Hematopoietic multipotent progenitor cell (in vitro differentiated cells): ENCODE results near the gene TSHZ2. TPM values are rescaled to one million over a fixed set of nuclear protein-coding genes. Genes with fewer than 3 reads are reported as not detected.
A peak's percentile ranks its signal among the peaks of the same experiment; 100 is the strongest.
"Not testable (repeated sequence)": the region's sequence is repeated elsewhere in the genome, so short reads cannot be mapped to it uniquely, and the experiment has no call there.

Source experiments
- DNase-seq, 3 donors: peaks; one replicate each; pipeline ENCODE4 v3.0.0-alpha.2; 2011 to 2015; ENCODE audit warnings: low read depth in 2 of 3, low spot score in 2 of 3
- total RNA-seq: library from RNA; depleted of rRNA; stranded (reverse); fragments of >200 nt; gene quantifications from one replicate; pipeline ENCODE4 v1.2.3, GENCODE V29; 2012

The TSHZ2 gene
- total RNA-seq, 1 donor: under 0.01 TPM

DNA sequence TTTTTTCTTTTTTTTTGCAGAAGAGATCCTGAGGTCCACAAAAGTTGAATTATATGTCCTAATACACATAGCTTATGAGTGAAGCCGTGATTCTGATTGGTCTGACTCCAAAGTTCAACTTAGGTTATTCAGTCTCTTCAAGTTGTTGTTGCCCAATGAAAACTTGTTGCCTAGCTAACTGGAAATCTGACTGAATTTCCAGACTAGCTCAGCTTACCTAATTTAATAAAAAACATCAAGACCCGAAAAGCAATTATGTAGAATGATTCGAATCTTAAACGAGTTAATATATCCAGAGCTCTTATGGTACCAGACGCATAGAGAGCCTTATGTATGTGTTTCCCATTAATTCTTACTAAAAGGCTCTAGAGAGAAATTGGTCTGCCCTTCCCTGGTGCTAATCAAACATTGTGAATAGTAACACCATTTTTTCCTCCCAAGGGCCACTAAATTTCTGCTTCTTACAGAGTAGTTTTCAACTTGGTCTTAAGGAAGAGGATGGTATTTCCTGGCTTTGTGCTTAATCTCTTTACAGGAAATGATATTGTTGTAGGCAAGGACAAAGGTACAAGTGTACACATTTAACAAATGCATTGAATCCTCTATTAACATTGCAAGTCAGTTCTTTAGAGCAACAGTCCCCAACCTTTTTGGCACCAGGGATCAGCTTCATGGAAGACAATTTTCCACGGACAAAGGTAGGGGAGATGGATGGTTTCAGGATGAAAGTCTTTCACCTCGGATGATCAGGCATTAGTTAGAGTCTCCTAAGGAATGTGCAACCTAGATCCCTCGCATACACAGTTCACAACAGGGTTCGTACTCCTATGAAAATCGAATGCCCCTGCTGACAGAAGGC is 107.9 kb downstream of the TSHZ2 start:
- no peak for DNase-seq

DNA sequence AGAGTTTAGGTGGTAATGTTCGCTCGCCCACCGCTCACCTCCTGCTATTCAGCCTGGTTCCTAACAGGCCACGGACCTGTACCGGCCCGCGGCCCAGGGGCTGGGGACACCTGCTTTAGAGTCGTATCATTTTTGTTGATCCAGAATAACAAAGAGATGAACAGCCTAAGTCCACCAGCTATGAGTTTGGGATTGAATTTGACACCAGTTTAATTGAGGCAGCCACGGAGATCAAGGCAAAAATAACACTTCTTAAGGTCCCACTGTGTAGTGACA is 108.5 kb downstream of the TSHZ2 start:
- DNase-seq: no peak

DNA sequence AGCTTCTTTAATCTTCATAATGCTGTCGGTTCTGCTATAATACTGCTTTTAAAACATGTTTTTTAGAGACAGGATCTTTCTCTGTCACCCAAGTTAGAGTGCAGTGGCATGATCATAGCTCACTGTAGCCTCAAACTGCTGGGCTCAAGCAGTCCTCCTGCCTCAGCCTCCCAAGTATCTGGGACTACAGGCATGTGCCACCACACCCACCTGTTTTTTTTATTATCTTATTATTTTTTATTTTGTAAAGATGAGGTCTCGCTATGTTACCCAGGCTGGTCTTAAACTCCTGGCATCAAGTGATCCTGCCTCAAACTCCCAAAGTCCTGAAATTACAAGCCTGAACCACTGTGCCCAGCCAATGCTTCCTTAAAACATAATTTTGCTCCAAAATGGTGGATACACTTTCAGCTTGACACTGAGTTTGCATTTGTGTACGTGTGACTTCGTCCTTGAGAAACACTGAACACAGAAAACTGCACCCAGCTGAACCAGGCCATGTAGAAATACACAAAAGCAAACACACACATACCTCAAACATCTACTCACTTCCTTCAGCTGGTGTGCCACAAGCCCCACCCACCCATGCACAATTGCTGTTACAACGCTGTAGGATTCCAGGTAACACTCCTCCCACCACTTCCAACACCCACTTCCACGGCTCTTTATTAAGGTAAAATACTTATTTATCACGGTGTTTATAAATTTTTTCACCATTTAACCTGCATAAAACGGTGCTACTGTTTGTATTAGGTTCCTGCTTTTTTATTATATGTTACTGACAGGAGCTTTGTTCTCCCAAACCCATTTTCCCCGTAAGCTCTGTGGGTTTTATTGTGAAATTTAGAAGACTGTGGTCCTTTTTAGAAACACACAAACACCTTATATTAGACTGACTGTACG is 109.1 kb downstream of the TSHZ2 start:
- no peak for DNase-seq

DNA sequence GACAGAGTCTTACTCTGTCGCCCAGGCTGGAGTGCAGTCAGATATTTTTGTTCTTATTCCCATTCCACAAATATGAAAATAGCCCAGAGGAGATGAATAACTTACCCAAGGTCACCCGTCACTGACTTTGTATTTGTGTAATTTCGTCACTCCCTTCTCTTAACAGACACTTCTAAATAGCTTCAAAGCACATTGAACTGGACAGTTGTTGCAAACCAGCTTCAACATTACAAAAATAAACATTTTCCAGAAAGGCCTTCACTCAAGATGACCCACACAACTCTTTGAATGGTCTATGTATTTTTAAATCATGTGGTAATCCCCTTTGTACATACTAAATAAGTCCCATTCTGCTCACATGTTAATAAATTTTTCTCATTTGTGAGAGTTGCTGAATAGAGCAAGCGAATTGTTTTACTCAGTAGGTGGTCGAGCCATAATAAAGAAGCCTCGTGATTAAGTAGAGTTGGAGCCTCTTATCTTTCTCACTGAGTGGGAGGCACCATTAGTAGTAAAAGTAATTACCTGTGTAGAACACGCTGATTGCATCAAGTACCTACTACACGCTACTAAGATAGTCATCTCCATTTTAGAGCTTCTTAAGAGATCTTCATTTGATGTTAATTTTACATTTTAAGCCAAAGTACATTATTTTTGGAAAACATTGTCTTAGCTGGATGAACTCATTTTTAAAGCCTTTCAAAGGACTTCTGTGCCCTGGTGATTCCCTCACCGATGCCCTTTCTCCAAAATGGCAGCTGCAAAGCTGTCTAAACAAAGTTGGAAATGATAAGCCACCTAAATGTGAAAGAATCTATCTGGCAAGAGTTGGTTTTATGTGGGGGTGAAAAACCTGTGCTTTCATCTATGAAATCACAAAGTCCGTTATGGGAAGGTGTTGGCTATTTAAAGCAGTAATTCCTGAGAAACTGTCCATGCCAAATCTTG is 110.0 kb downstream of the TSHZ2 start:
- no peak for DNase-seq

DNA sequence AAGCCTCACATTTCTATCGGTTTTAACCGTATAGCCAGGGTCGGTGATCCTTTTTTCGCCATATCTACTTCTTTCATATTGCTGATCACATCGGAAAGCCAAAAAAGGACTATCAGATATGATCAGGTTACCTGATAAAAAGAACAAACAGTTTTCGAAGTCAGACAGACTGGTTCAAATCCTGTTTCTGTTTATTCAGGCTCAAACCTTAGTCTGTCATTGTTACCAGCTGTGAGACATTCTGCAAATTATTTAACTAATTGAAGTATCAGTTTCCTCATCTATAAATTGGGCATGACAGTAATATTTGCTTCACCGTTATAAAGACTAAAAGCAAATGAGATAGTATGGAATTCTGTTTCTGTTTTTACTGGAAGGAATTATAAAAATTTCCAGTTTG is 111.3 kb downstream of the TSHZ2 start:
- no peak for DNase-seq

DNA sequence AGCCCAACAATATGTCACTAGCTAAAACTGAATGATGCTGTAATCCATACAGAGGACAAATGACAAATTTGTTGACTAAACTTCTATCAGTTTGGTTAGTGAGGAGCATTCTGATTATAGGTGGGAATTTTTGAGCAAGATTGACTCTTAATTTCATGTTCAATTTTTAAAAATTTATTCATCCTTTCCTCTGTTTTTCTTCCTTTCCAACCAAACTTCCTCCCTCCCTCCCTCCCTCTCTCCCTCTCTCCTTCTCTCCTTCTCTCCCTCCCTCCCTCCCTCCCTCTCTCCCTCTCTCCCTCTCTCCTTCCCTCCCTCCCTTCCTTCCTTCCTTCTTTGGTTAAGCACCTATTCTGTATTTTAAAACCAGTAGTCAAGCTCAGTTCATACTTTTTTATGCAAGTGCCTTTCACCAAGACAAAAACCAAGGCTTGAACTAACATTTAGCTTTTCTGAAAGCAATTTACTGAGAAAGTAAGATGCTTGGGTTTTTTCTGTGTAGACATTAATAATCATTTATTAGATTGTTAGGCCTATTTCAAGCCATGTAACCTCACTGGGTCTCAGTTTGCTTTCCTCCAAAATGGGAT is 112.3 kb downstream of the TSHZ2 start:
- no peak for DNase-seq

DNA sequence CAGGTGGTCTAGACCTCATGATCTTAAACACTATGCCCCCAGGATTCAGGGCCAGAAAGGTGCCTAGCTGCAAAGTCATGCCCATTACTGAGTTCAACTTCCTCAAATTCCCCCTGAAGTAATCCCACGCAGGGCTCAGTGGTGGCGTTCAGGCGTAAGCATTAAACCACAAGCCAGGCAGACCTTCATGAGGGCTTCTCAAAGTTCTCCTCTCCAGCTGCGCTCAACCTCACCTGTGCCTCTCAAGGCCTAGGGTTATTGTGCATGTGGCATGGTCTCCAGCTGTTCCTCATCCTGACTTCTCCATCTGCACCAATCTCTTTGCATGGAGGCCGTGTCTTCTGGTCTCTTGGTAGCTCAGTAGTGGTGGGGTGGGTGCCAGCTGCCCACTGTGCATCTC is 113.6 kb downstream of the TSHZ2 start:
- peak in 2 of 3 donors; percentile 0 to 5 for DNase-seq

DNA sequence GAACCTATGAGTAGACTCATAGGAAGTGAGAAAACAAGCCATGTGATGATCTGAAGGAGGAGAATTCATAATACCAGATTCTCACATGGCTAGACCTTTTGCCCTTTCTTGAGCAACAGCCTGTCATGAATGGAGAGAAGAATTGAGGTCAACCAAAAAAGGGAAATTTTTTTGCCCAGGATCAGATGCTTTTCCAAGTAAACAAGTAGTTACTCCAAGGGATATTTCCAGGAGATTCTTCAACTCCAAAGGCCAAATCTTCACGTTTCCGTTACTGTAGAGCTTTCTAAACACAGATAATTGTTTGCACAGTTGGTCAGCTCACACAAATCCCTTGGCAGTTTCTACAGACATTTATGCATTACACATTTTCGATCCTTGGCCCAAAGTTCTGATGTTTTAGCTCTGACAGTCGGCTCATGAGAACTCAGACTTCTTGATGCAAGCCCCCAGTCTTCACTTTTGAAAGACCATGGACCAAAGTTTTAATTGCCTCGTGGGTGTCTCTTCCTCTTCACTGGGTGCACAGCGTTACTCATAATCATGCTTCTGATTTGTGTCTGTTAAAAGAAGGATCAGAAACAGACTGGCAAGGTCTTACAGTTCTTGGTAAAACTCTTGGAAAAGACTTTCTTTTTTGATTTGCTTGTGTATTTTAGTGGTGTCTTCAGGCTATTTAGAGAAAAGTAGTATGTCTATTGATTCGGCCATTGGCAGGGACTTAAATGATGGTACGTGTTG is 115.0 kb downstream of the TSHZ2 start:
- no peak for DNase-seq

DNA sequence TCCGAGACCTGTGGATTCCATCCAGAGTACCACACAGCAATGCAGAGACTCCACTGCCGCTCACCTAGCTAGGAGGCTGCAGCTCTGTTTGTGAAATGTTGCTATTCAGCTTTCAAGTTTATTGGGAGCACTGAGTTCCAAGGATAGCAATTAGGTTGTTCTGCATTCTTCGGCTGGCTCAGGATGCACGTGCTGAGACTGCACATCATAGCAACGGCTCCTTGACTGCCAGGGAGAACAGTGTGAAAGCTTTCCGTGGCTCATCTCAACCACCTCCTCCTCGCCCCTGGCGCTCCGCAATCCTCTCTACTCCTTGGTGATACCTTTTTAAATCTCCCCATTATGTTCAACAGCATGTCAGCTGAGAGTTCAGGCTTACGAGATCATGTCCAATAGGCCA is 116.6 kb downstream of the TSHZ2 start:
- no peak for DNase-seq

DNA sequence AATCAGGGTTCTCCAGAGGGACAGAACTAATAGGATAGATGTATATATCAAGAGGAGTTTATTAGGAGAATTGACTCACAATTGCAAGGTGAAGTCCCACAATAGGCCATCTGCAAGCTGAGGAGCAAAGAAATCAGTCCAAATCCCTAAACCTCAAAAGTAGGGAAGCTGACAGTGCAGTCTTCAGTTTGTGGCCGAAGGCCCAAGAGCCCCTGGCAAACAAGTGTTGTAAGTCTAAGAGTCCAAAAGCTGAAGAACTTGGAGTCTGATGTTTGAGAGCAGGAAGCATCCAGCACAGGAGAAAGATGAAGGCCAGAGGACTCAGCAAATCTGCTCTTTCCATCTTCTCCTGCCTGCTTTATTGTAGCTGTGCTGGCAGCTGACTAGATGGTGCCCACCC is 117.7 kb downstream of the TSHZ2 start:
- DNase-seq: not testable (repeated sequence)

DNA sequence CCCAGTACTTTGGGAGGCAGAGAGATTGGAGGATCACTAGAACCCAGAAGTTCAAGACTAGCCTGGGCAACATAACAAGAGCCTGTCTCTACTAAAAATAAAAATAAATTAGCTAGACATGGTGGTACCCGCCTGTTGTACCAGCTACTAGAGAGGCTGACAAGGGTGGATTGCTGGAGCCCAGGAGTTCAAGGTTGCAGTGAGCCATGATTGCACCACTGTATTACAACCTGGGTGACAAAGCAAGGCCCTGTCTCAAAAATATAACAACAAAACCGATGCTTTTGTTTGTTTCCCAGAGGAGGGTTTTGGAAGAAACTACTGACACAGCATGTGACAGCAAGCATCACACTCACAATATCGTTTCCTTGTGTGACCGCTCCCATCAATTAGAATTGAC is 119.6 kb downstream of the TSHZ2 start:
- no peak for DNase-seq

DNA sequence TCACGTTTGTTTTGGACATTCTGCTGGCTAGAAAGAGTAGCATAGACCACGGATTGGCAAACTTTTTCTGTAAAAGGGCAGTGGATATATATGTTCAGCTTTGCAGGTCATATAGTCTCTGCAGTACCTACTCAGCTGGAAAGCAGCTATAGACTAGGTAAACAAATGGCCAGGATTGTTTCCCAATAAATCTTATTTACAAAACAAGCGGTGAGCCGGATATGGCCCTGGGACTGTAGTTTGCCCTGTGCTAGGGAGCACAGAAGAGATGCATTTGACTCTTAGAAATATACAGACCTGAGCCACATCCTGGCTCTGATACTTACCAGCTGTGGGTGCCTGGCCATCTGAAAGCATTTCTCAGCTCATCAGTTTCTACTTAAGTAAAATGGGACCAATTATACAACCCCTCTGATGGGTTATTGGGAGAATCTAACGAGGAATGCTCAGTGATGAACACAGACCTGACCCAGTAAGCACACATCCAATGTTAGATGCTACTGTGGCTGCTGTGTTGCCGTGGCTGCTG is 120.7 kb downstream of the TSHZ2 start:
- DNase-seq: no peak

DNA sequence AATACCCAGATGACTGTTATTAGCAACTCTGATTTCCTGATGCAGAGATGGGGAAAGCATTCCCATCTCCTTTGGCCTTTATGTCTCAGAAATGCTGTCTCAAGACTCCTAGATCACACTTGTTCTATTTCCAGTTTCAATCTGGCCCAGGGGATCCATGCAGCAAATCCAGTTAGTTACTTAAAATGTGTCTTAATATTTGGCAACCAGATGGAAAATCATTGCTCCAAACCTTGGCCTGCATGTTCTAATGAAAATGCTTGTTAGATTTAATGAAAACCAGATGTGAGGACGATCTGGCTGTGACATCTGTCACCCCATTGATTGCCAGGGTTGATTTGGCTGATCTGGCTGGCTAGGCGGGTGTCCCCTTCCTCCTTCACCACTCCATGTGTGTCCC is 125.2 kb downstream of the TSHZ2 start:
- no peak for DNase-seq

DNA sequence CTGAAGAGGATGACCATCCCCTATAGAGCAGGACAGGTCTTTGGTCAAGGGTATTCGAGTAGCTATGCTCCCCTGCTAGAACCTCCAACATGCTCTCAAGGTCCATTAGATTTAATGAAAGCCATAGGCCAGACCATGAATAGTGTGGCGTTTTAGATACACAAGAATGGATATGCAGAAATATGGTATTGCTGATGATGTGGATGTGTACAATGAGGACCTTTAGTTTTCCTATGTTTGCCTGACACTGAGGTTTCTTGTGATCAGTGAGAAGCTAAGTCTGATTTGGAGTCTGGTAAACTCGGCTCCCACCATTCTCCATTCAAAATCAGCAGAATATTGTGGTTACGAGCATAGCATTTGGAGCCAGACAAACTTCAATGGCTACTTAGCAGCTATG is 125.6 kb downstream of the TSHZ2 start:
- no peak for DNase-seq

DNA sequence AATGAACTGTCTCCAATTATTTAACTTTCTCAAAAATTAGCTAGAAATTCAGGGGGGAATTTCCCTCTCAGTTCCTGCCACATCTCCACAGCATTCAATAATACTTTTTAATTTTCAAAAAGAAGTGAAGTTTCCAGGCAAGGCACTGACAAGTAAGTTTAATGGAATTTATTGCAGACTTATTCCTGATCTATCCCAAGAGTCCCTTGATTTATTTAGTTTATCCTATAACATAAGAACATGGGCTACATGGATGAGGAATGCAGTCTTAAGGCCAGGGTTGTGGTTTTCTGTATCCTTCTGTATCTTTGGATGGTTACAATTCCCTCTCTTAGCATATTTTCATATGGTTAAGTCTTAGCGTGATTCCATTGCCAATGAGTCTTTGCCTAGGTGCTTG is 126.5 kb downstream of the TSHZ2 start:
- DNase-seq: no peak

DNA sequence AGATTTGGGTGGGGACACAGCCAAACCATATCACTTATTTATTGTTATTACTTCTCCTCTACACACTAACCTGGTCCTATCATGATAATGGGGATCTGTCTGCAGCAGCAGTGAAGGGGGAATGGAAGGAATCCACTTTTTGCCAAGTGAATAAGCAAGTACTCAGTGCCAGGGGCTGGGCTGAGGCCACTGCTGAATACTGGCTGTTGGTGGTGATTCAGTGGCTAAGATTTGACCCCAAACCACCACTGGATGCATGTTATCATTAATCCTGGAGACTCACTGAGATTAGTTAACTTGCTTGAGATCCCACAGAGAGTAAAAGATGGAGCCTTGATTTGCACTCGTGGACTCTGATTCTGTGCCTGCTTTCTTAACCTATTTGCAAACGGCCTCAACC is 127.7 kb downstream of the TSHZ2 start:
- no peak for DNase-seq

DNA sequence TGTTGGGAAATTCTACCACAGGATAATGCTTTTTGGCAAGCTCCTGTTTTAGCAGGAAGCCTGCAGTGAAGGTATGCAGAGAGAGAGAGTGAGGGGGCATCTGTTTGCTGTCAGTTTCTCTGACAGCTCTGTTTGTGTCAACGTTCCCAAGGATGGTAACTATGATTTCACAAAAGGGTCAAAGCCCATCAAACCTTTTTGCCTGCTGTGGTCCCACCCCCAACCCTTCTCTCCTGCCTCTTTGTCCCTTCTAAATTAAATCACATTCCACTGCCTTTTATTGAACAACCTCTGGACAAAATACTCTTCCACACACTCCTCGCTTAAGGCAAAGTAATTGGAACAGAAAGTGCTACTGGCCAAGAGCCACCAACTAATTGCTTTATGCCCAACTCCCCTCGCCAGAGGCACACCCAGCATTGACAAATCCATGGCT is 128.3 kb downstream of the TSHZ2 start:
- no peak for DNase-seq

DNA sequence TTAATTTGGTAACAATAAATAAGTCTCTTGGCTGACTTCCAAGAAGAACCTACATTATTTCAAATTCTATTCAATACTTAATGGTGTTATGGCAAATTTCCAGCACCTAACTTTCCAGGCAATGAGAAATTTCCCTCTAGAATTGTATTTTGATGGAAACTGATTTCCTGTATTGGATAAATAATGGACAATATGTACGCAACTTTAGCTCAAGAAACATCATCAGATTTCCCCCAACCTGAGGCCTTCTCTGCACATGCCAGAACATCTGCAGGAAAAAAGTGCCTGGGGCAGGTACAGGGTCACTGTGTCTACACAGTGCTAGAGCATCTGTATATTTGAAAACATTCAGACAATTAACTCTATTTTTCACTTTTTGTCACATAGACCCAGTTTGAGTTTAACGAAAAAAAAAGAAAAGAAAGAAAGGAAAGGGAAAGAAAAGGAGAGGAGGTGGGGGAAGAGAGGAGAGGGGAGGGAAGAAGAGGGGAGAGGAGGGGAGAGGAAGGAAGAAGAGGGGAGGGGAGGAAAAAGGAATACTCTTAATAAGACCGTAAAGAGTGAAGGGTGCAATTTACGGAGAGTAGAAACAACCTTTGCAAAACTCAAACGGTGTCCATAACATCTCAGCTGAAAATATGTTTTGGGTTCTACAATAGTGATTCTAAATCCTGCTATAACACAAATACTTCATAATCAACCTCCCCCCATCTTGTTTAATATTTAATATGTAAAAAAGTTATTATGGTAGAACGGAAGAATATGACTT is 130.0 kb downstream of the TSHZ2 start:
- DNase-seq: no peak

DNA sequence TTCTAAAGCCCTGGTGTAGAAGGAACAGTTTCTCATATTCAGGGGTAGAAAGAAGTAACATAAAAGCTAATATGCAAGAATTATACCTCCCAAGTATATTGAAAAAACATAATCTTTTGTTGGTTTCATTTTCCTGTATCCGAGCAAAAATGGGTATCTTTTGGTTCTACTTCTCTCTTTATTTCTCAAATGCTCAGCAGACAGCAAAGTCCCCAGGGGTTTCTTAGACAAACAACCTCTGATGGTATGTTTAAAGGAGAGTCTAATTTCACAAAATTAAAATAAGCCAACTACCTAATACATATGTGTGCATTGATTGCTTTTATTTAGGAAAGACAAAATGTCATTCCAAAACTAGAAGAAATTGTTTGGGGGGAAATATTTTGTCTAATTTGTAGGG is 131.0 kb downstream of the TSHZ2 start:
- no peak for DNase-seq
